ENCODE measurements around the gene SARDH.
"Not testable (repeated sequence)": the region's sequence is repeated elsewhere in the genome, so short reads cannot be mapped to it uniquely, and the experiment has no call there.

The SARDH gene

DNA sequence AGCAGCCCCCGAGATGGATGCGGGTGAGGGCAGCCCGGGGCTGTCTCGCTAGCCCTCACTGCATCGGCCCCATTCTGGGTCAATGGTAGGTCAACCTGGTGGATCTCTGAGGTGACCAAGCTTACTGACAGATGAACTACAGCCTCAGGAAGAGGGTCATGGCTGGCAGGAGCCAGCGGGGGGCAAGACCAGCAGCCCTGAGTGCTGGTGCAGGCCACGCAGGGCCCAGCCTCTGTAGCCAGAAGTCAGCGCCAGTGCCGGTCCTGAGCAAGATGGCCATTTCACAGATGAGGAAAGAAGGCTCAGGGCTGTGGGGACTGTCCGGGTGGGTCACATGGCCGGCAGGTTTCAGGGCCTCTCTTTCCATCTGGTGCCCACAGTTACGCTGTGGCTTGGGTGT, 107.0 kb downstream of the SARDH start:
- no peak overlapping the region for H3K4me3 ChIP-seq (replicated peaks in 1 of 2; ENCODE audit: low read depth in 2 of 2, low read length in 2 of 2)
- TF ChIP-seq, protein P1, sequence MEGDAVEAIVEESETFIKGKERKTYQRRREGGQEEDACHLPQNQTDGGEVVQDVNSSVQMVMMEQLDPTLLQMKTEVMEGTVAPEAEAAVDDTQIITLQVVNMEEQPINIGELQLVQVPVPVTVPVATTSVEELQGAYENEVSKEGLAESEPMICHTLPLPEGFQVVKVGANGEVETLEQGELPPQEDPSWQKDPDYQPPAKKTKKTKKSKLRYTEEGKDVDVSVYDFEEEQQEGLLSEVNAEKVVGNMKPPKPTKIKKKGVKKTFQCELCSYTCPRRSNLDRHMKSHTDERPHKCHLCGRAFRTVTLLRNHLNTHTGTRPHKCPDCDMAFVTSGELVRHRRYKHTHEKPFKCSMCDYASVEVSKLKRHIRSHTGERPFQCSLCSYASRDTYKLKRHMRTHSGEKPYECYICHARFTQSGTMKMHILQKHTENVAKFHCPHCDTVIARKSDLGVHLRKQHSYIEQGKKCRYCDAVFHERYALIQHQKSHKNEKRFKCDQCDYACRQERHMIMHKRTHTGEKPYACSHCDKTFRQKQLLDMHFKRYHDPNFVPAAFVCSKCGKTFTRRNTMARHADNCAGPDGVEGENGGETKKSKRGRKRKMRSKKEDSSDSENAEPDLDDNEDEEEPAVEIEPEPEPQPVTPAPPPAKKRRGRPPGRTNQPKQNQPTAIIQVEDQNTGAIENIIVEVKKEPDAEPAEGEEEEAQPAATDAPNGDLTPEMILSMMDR (IDR thresholded peaks at IDR 0.05; ENCODE audit: low read depth, low read length), result no peak
- DNase-seq (ENCODE audit: low read depth in 2 of 2), result no peak

DNA sequence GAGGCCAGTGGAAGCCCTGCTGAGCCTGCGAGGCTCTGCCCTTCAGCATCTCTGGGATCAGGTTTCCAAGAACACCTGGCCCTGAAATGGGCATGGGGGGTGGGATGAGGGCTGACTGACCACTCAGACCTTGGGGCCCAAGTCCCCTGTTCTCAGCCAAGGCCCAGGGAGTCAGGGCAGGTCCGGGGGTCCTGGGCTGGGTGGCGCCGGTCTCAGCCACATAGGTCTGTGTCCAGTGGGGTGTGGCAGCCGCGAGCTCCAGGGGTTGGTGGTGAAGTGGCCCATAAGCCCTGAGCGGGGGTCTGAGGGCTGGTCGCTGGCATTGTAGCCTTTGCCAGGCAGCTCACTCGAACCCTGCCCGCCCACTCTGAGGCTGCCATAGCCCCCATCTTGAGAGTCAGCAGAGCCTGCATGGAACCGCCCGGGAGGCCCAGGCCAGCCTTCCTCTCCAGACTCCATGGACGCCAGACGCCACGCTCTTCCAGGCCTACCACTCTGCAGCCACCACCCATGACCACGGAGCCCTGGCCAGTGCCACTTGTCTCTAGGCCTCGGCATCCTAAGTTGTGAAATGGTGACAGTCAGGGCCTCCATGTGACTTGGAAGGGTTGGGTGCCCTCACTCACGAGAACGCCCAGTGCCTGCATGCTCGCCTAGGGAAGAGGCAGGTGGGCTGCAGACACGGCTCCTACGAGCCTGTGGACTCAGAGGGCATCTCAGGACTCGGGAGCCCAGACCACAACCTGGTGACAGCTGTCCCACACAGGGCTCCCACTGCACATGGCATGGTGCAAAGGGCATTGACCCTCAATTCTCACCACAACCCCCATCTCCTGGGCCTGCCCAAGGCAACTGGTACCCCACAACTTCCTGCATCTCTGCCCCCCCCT, 108.7 kb downstream of the SARDH start:
- no peak overlapping the region for H3K4me3 ChIP-seq (replicated peaks in 1 of 2; ENCODE audit: low read depth in 2 of 2, low read length in 2 of 2)
- no peak for DNase-seq (ENCODE audit: low read depth in 2 of 2)
- TF ChIP-seq, protein P1 (IDR thresholded peaks at IDR 0.05; ENCODE audit: low read depth, low read length), result no peak

DNA sequence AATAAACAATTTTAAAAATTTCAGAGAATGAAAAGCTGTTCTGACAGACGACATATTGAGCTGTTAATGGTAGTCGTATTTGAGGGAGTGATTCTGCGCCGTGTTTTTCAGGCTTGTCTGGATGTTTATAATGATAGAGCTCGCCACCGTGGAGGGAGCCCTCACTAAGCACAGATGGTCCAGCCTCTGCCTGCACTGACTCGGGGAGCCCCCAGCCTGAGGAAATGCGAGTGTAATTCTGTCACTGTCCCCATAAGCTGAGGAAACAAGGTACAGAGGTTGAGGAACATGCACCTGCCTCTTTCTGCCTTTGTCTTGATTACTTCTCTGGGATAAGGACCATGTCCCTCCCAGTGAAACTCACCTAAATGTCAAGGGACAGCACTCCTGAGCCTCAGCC, 109.4 kb downstream of the SARDH start:
- DNase-seq (ENCODE audit: low read depth in 2 of 2), result no peak
- no peak overlapping the region for H3K4me3 ChIP-seq (replicated peaks in 1 of 2; ENCODE audit: low read depth in 2 of 2, low read length in 2 of 2)
- TF ChIP-seq, protein P1 (IDR thresholded peaks at IDR 0.05; ENCODE audit: low read depth, low read length), result no peak

DNA sequence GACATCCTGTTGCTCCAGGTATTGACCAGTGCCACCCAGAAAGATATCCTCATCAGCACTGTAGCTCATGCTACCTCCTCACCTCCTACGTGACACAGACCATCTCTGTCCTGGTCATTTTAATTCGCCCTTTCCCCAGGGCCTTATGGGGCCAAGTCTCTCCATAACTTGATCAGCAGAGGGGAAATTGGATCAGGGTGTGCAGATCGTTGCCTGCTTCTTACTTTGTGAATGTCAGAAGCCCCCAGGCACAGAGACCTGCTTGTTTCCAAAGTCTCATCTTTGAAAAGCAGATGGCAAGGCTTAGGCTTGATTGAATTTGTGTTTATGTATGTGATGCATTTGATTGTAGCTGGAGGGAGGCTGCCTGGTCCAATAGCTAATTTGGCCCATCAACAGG, 110.8 kb downstream of the SARDH start:
- no peak for DNase-seq (ENCODE audit: low read depth in 2 of 2)
- TF ChIP-seq, protein P1 (IDR thresholded peaks at IDR 0.05; ENCODE audit: low read depth, low read length), result no peak
- H3K4me3 ChIP-seq (replicated peaks in 1 of 2; ENCODE audit: low read depth in 2 of 2, low read length in 2 of 2), result no peak overlapping the region

DNA sequence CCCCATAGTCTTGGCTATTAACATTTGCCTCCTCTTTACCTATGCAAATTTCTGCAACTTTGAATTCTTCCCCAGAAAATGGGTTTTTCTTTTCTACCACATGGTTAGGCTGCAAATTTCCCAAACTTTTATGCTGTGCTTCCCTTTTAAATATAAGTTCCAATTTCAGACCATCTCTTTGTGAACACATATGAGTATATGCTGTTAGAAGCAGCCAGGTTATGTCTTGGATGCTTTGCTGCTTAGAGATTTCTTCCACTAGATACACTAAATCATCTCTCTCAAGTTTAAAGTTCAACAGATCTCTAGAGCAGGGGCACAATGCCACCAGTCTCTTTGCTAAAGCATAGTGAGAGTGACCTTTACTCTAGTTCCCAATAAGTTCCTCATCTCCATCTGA, 112.1 kb downstream of the SARDH start:
- DNase-seq (ENCODE audit: low read depth in 2 of 2); H3K4me3 ChIP-seq (replicated peaks in 1 of 2; ENCODE audit: low read depth in 2 of 2, low read length in 2 of 2): not testable (repeated sequence)

DNA sequence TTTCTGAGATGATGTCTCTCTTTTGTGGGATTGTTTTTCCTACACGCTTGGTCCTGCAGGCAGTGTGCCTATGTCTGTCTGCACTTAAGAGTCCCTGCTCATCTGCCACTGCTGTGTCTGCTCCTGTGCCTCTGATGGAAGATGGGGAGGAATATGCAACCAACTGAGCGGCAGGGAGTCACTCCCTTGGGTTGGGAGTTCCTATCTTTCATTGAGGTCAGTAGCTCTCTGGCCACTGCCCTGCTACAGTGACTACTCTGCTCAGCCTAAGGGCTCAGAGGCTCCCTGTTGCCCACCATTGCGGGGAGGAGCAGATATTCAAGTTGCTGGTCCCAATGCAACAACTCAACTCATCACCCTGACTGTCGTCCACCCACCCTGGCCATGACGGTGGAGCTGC, 115.6 kb downstream of the SARDH start:
- no peak overlapping the region for H3K4me3 ChIP-seq (replicated peaks in 1 of 2; ENCODE audit: low read depth in 2 of 2, low read length in 2 of 2)
- TF ChIP-seq, protein P1 (IDR thresholded peaks at IDR 0.05; ENCODE audit: low read depth, low read length), result no peak
- DNase-seq (ENCODE audit: low read depth in 2 of 2), result no peak

DNA sequence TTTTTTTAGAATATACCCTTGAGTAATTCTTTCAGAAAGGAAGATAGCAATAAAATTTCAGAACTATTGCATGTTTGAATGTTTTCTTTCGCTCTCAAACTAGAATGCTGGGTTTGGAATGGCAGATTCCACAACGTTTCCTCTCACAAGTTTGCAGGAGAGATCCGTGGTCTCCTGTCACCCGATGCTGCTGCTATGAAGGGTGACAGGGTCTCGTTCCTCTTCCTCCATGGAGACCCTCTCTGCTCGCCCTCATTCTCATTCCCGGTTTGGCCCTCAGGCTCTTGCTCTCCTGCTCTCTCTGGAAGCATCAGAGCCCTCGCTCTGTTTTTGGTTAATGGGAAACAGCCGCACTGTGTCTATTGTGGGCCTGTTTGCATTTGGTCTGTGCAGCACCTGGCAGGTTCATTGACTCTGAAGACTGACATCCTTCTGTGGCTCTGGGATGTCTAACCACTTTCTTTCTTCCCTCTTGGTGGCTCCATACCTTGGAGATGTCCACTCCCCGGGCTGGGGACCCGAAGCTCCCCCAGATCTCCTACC, 116.4 kb downstream of the SARDH start:
- no peak overlapping the region for H3K4me3 ChIP-seq (replicated peaks in 1 of 2; ENCODE audit: low read depth in 2 of 2, low read length in 2 of 2)
- TF ChIP-seq, protein P1 (IDR thresholded peaks at IDR 0.05; ENCODE audit: low read depth, low read length), result no peak
- no peak for DNase-seq (ENCODE audit: low read depth in 2 of 2)
